ENCODE data around the gene IKZF4. TPM values are rescaled to one million over a fixed set of nuclear protein-coding genes. Genes with fewer than 3 reads are reported as not detected.
A peak's percentile ranks its signal among the peaks of the same experiment; 100 is the strongest.
"Not testable (repeated sequence)": the region's sequence is repeated elsewhere in the genome, so short reads cannot be mapped to it uniquely, and the experiment has no call there.

The IKZF4 gene
- total RNA-seq, 2 donors from 2014 or later: 4.5 to 7.6 TPM

DNA sequence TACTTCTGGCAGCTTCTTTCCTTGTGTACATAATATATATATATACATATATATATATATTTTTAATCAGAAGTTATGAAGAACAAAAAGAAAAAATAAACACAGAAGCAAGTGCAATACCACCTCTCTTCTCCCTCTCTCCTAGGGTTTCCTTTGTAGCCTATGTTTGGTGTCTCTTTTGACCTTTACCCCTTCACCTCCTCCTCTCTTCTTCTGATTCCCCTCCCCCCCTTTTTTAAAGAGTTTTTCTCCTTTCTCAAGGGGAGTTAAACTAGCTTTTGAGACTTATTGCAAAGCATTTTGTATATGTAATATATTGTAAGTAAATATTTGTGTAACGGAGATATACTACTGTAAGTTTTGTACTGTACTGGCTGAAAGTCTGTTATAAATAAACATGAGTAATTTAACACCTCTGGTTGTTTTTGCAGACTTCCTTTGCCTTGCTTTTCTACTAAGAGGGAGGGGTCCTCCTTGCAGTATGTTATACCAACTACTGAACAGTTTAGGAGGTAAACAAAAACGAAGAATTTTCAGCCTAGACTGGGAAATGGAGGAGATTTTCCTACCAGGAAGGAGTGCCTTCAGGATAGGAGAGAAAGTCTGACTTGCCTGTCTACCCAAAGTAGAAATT lies 17.3 kb downstream of the IKZF4 start:
- no peaks in the 10 kb centered on the region for H3K27me3 ChIP-seq (replicated peaks; ENCODE audit: insufficient read depth)
- no peak for DNase-seq (ENCODE audit: low spot score)
- H3K4me1 ChIP-seq (ENCODE audit: control insufficient read depth in 1 of 2, low read depth in 2 of 2): peaks cover 11 to 15% of the 10 kb centered on the region in 2 donors
- no peak overlapping the region for H3K4me3 ChIP-seq
- no peak for ATAC-seq (ENCODE audit: insufficient number of reproducible peaks, low FRiP score, low read depth)
- TF ChIP-seq, protein P1, sequence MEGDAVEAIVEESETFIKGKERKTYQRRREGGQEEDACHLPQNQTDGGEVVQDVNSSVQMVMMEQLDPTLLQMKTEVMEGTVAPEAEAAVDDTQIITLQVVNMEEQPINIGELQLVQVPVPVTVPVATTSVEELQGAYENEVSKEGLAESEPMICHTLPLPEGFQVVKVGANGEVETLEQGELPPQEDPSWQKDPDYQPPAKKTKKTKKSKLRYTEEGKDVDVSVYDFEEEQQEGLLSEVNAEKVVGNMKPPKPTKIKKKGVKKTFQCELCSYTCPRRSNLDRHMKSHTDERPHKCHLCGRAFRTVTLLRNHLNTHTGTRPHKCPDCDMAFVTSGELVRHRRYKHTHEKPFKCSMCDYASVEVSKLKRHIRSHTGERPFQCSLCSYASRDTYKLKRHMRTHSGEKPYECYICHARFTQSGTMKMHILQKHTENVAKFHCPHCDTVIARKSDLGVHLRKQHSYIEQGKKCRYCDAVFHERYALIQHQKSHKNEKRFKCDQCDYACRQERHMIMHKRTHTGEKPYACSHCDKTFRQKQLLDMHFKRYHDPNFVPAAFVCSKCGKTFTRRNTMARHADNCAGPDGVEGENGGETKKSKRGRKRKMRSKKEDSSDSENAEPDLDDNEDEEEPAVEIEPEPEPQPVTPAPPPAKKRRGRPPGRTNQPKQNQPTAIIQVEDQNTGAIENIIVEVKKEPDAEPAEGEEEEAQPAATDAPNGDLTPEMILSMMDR (IDR thresholded peaks at IDR 0.05): no peak
- H3K9me3 ChIP-seq: no peaks in the 10 kb centered on the region
- no peak overlapping the region for H3K27ac ChIP-seq
- H3K36me3 ChIP-seq: peaks cover 10% of the 10 kb centered on the region

DNA sequence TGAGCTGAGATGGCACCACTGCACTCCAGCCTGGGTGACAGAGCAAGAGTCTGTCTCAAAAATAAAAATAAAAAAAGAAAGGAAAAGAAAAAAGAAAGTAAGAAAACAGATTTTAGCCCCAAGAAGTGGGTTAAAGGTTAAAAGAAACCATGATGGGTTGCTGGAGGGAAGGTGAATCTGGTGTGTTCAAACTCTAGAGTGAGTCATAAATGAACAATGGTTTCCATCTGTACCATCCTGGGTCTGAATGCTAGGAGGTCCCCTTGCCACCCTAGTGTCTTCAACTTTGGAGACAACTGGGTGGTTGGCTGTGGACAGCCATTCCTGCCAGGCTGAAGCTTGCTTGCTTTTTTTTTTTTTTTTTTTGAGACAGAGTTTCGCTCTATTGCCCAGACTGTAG lies 19.3 kb downstream of the IKZF4 start:
- ATAC-seq (ENCODE audit: insufficient number of reproducible peaks, low FRiP score, low read depth) (no peak), DNase-seq (ENCODE audit: low spot score) (no peak)
- Histone ChIP-seq H3K9me3 (no peaks in the 10 kb centered on the region), H3K36me3 (peaks cover 18% of the 10 kb centered on the region), H3K27me3 (replicated peaks; ENCODE audit: insufficient read depth) (no peaks in the 10 kb centered on the region), H3K4me3 (no peak overlapping the region), H3K4me1 (ENCODE audit: control insufficient read depth in 1 of 2, low read depth in 2 of 2) (peaks cover 14 to 21% of the 10 kb centered on the region in 2 donors), H3K27ac (no peak overlapping the region)
- TF ChIP-seq, protein P1 (IDR thresholded peaks at IDR 0.05): no peak

DNA sequence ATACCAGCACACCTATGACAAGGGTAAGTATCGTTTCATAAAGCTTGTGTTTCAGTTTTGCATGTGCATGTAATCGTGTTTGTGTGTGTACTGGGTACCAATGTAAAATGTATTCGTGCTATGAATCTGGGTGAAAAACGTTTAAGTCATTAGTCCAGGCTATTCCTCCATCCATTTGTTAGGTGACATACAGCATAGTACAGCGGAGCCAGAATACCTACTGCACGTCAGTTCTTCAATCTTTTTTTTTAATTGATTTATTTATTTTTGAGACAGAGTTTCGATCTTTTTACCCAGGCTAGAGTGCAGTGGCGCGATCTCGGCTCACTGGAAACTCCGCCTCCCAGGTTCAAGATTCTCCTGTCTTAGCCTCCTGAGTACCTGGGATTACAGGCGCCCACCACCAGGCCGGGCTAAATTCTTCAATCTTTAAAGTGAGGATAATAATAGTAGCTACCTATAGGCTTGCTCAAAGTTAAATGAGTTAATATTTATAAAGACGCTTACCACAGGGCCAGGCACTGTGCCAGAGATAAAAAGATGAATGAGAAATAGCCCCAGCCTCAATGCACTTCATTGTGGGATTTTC lies 20.2 kb downstream of the IKZF4 start:
- no peak for ATAC-seq (ENCODE audit: insufficient number of reproducible peaks, low FRiP score, low read depth)
- H3K27me3 ChIP-seq (replicated peaks; ENCODE audit: insufficient read depth): no peaks in the 10 kb centered on the region
- peak overlapping the region; percentile 82 for H3K4me3 ChIP-seq
- TF ChIP-seq, protein P1 (IDR thresholded peaks at IDR 0.05): no peak
- no peaks in the 10 kb centered on the region for H3K9me3 ChIP-seq
- peak overlapping the region; percentile 92 to 99 for H3K27ac ChIP-seq
- no peak for DNase-seq (ENCODE audit: low spot score)
- peaks cover 21% of the 10 kb centered on the region for H3K36me3 ChIP-seq
- H3K4me1 ChIP-seq (ENCODE audit: control insufficient read depth in 1 of 2, low read depth in 2 of 2): peaks cover 14 to 21% of the 10 kb centered on the region in 2 donors

DNA sequence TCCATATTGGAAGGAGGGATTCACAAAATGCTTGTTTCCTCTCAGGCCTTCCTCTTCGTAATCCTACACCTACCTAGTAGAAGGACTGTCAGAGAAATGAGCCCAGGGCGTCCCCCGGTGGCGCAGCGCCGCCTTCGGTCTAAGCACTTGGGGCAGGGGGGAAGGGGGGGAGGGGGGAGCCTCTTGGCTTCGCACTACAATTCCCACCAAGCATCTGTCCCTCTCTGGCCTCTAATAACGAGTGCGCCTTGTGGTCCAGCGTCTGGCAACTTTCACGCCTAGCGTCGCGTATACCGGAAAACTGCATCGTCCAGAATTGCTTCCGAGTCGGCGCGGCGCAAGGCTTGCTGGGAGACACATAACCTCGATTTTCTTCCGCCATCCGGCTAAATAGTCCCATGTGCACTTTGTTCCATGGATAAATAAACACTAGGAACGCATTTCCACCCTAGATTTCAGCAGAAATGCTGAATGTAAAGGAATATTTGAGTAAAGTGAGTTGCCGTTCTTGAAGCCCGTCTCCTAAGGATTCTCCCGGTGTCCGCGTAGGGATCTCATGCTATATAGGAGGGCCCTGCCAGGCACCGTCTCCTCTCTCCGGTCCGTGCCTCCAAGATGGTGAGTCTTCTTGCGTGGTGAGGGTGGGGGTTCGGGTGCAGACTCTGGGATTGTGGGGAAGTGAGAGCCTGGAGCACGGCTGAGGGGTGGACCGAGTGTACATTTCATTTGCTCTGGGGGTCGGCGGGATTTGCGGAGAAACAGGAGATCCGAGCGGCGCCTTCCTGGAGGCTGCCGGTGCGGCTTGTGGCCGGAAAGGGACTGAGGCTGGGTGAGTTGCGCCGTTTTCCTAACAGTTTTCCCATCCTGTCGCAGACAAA lies 20.9 kb downstream of the IKZF4 start, which contains the start of gene RPS26:
Gene RPS26 (plus strand): TSS at position 367 of the 878 bp plus-strand sequence. CDS start 249 bp downstream, at position 616.
- no peaks in the 10 kb centered on the region for H3K27me3 ChIP-seq (replicated peaks; ENCODE audit: insufficient read depth)
- ATAC-seq (ENCODE audit: insufficient number of reproducible peaks, low FRiP score, low read depth) (peak; percentile 99), DNase-seq (ENCODE audit: low spot score) (peak; percentile 93)
- H3K27ac ChIP-seq: peak within 1 kb of the TSS; percentile 92 to 99
- TF ChIP-seq, protein P1 (IDR thresholded peaks at IDR 0.05): peak; percentile 29
- no peaks in the 10 kb centered on the region for H3K9me3 ChIP-seq
- H3K4me1 ChIP-seq (ENCODE audit: control insufficient read depth in 1 of 2, low read depth in 2 of 2): peaks cover 14 to 21% of the 10 kb centered on the region in 2 donors
- H3K4me3 ChIP-seq: peak within 1 kb of the TSS; percentile 82
- peaks cover 21% of the 10 kb centered on the region for H3K36me3 ChIP-seq

DNA sequence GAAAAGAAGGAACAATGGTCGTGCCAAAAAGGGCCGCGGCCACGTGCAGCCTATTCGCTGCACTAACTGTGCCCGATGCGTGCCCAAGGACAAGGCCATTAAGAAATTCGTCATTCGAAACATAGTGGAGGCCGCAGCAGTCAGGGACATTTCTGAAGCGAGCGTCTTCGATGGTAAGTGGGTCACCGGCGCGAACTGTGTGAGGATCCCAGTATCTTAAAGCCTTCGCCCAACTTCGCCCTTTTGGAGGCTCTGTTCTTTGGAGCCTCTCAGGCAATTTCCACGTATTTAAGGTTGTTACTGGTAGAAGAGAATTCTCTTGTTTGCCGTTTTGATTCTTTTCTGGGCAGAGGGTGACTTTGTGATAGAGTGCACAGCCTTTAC lies 21.6 kb downstream of the IKZF4 start:
- peaks cover 14 to 21% of the 10 kb centered on the region in 2 donors for H3K4me1 ChIP-seq (ENCODE audit: control insufficient read depth in 1 of 2, low read depth in 2 of 2)
- H3K4me3 ChIP-seq: peak overlapping the region; percentile 82
- H3K9me3 ChIP-seq; H3K27me3 ChIP-seq (replicated peaks; ENCODE audit: insufficient read depth); ATAC-seq (ENCODE audit: insufficient number of reproducible peaks, low FRiP score, low read depth); DNase-seq (ENCODE audit: low spot score): not testable (repeated sequence)
- H3K27ac ChIP-seq: peak overlapping the region; percentile 92 to 99
- peaks cover 21% of the 10 kb centered on the region for H3K36me3 ChIP-seq

Data from thoracic aorta (tissue), 2 donors.